Measurements from ENCODE around the gene TRPC1.

DNA sequence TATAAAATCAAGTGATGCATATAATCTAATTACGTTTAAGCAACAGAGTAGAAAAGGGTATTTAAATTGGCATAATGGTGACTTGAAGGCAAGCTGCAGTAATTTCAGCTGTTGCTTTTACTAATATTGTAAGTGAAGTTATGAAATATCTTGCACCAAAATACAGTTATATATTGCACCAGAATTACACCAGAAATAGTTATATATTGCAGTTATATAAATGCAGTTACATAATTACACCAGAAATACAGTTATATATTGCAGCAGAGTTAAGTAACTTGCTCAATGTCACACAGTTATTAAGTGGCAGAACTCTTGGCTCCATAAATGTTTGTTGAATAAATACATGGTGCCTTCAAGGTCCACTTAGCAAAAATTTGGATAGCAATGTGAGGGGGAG is 113.7 kb downstream of the TRPC1 start:
- TF ChIP-seq, protein P1, sequence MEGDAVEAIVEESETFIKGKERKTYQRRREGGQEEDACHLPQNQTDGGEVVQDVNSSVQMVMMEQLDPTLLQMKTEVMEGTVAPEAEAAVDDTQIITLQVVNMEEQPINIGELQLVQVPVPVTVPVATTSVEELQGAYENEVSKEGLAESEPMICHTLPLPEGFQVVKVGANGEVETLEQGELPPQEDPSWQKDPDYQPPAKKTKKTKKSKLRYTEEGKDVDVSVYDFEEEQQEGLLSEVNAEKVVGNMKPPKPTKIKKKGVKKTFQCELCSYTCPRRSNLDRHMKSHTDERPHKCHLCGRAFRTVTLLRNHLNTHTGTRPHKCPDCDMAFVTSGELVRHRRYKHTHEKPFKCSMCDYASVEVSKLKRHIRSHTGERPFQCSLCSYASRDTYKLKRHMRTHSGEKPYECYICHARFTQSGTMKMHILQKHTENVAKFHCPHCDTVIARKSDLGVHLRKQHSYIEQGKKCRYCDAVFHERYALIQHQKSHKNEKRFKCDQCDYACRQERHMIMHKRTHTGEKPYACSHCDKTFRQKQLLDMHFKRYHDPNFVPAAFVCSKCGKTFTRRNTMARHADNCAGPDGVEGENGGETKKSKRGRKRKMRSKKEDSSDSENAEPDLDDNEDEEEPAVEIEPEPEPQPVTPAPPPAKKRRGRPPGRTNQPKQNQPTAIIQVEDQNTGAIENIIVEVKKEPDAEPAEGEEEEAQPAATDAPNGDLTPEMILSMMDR (conservative IDR thresholded peaks at IDR 0.05; ENCODE audit: low read depth in 2 of 2), result no peak
- no peak for TF ChIP-seq EZH2 (IDR thresholded peaks at IDR 0.05; ENCODE audit: low read depth, unreplicated experiment)
- no peak for TF ChIP-seq POLR2AphosphoS5 (IDR thresholded peaks at IDR 0.05; ENCODE audit: low read depth)
- TF ChIP-seq, protein P2, sequence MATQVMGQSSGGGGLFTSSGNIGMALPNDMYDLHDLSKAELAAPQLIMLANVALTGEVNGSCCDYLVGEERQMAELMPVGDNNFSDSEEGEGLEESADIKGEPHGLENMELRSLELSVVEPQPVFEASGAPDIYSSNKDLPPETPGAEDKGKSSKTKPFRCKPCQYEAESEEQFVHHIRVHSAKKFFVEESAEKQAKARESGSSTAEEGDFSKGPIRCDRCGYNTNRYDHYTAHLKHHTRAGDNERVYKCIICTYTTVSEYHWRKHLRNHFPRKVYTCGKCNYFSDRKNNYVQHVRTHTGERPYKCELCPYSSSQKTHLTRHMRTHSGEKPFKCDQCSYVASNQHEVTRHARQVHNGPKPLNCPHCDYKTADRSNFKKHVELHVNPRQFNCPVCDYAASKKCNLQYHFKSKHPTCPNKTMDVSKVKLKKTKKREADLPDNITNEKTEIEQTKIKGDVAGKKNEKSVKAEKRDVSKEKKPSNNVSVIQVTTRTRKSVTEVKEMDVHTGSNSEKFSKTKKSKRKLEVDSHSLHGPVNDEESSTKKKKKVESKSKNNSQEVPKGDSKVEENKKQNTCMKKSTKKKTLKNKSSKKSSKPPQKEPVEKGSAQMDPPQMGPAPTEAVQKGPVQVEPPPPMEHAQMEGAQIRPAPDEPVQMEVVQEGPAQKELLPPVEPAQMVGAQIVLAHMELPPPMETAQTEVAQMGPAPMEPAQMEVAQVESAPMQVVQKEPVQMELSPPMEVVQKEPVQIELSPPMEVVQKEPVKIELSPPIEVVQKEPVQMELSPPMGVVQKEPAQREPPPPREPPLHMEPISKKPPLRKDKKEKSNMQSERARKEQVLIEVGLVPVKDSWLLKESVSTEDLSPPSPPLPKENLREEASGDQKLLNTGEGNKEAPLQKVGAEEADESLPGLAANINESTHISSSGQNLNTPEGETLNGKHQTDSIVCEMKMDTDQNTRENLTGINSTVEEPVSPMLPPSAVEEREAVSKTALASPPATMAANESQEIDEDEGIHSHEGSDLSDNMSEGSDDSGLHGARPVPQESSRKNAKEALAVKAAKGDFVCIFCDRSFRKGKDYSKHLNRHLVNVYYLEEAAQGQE (IDR thresholded peaks at IDR 0.05; ENCODE audit: unreplicated experiment), result no peak
- TF ChIP-seq CREB1 (CRISPR knock-in tag; IDR thresholded peaks at IDR 0.05; ENCODE audit: low read depth), result no peak
- no peak for TF ChIP-seq EZH2phosphoT487 (IDR thresholded peaks at IDR 0.05; ENCODE audit: unreplicated experiment)
- TF ChIP-seq JUNB (IDR thresholded peaks at IDR 0.05; ENCODE audit: unreplicated experiment), result no peak
